DND-41 (cell line): ENCODE results near the gene PTGFRN.
"Not testable (repeated sequence)": the region's sequence is repeated elsewhere in the genome, so short reads cannot be mapped to it uniquely, and the experiment has no call there.

Experiments used
- EZH2 ChIP-seq: IDR thresholded peaks from 3 replicates; pipeline ENCODE4 v1.6.1; 2012; ENCODE audit warnings: borderline replicate concordance, low read depth, mild to moderate bottlenecking, moderate library complexity, low read length, inconsistent platforms; ENCODE audit not compliant: severe bottlenecking
- TF ChIP-seq, protein P1 (sequence below): IDR thresholded peaks from 2 replicates; pipeline ENCODE4 v1.5.1; 2012; ENCODE audit warnings: borderline replicate concordance, low read length, moderate library complexity, mild to moderate bottlenecking; ENCODE audit not compliant: poor library complexity, severe bottlenecking; ENCODE audit errors: extremely low read depth

DNA sequence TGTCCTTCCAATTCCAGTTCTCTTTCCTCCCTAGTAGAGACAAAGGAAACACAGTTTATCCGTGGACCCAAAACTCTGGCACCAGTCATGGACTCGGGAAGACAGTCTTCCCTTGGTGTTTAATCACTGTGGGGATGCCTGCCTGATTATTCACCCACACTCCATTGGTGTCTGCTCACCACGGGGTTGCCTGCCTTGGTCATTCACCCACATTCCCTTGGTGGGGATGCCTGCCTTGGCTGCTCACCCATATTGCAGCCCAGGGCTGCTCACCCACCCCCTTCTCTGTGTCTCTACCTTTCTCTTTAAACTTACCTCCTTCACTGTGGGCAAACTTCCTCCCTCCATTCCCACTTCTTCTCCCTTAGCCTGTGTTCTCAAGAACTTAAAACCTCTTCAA is 46.7 kb upstream of the PTGFRN start:
- TF ChIP-seq, protein P1, sequence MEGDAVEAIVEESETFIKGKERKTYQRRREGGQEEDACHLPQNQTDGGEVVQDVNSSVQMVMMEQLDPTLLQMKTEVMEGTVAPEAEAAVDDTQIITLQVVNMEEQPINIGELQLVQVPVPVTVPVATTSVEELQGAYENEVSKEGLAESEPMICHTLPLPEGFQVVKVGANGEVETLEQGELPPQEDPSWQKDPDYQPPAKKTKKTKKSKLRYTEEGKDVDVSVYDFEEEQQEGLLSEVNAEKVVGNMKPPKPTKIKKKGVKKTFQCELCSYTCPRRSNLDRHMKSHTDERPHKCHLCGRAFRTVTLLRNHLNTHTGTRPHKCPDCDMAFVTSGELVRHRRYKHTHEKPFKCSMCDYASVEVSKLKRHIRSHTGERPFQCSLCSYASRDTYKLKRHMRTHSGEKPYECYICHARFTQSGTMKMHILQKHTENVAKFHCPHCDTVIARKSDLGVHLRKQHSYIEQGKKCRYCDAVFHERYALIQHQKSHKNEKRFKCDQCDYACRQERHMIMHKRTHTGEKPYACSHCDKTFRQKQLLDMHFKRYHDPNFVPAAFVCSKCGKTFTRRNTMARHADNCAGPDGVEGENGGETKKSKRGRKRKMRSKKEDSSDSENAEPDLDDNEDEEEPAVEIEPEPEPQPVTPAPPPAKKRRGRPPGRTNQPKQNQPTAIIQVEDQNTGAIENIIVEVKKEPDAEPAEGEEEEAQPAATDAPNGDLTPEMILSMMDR: not testable (repeated sequence)
- not testable (repeated sequence) for TF ChIP-seq EZH2
